Smooth muscle cell (in vitro differentiated cells): ENCODE results near the gene MRPL49. TPM values are rescaled to one million over a fixed set of nuclear protein-coding genes. Genes with fewer than 3 reads are reported as not detected.
A peak's percentile ranks its signal among the peaks of the same experiment; 100 is the strongest.

Experiments
- DNase-seq: peaks from one replicate; lab custom pipeline; 2025; ENCODE audit not compliant: unreplicated experiment; lab: John Stamatoyannopoulos, UW
- H2AFZ ChIP-seq: fragments of 200-600 bp; sonication (generic); 2 replicates; pipeline ENCODE4 v1.6.0; 2016; ENCODE audit warnings: antibody characterized with exemption, low read depth, mild to moderate bottlenecking
- H3F3A ChIP-seq: fragments of 200-600 bp; sonication (generic); 2 replicates; pipeline ENCODE4 v1.6.0; 2017; ENCODE audit warnings: antibody characterized with exemption, low read depth
- H3K27ac ChIP-seq: fragments of 200-600 bp; sonication (generic); 2 replicates; pipeline ENCODE4 v1.5.1; 2016; ENCODE audit warnings: low read depth, mild to moderate bottlenecking
- H3K27me3 ChIP-seq: fragments of 200-600 bp; sonication (generic); 2 replicates; pipeline ENCODE4 v1.6.1; 2016; ENCODE audit warnings: low read depth, mild to moderate bottlenecking
- H3K36me3 ChIP-seq: fragments of 200-600 bp; sonication (generic); 2 replicates; pipeline ENCODE4 v1.5.1; 2016; ENCODE audit warnings: low read depth
- H3K4me1 ChIP-seq: fragments of 200-600 bp; sonication (generic); 2 replicates; pipeline ENCODE4 v1.5.1; 2016; ENCODE audit warnings: low read depth
- H3K4me2 ChIP-seq: fragments of 200-600 bp; sonication (generic); 2 replicates; pipeline ENCODE4 v1.6.0; 2016; ENCODE audit warnings: mild to moderate bottlenecking
- H3K4me3 ChIP-seq: fragments of 200-600 bp; sonication (generic); 2 replicates; pipeline ENCODE4 v1.5.1; 2016; ENCODE audit warnings: mild to moderate bottlenecking
- H3K79me2 ChIP-seq: fragments of 200-600 bp; sonication (generic); 2 replicates; pipeline ENCODE4 v1.6.0; 2016; ENCODE audit warnings: low read depth, mild to moderate bottlenecking
- H3K9ac ChIP-seq: fragments of 200-600 bp; sonication (generic); 2 replicates; pipeline ENCODE4 v1.6.0; 2016; ENCODE audit warnings: low read depth
- H3K9me3 ChIP-seq: fragments of 200-600 bp; sonication (generic); replicated peaks from 2 replicates; pipeline ENCODE4 v1.5.1; 2016; ENCODE audit warnings: low read depth
- H4K20me1 ChIP-seq: fragments of 200-600 bp; sonication (generic); 2 replicates; pipeline ENCODE4 v1.6.0; 2016; ENCODE audit warnings: low read depth
- CTCF ChIP-seq: fragments of 200-600 bp; sonication (generic); IDR thresholded peaks from 2 replicates; pipeline ENCODE4 v1.5.1; 2017; ENCODE audit warnings: borderline replicate concordance, mild to moderate bottlenecking, antibody characterized with exemption; ENCODE audit not compliant: insufficient read depth, poor library complexity, severe bottlenecking
- WGBS: methylation state at CpG from one replicate; pipeline ENCODE4 v1.1.7; 2016; ENCODE audit warnings: low lambda C conversion rate; 5-methylcytosine and 5-hydroxymethylcytosine counted together
- polyA plus RNA-seq: library from polyadenylated mRNA; unstranded; fragments of >200 nt; fragmentation: Nextera tagmentation; extraction: Ambion mirVana; gene quantifications from 2 replicates; pipeline ENCODE4 v1.2.1, GENCODE V29; 2016
- total RNA-seq: library from RNA; depleted of rRNA; stranded (reverse); fragments of >200 nt; gene quantifications from 2 replicates; pipeline ENCODE4 v1.2.3, GENCODE V29; 2014

Gene MRPL49
- total and polyA plus RNA-seq, 2 experiments from 2014 or later = 43.0 to 55.4 TPM

DNA sequence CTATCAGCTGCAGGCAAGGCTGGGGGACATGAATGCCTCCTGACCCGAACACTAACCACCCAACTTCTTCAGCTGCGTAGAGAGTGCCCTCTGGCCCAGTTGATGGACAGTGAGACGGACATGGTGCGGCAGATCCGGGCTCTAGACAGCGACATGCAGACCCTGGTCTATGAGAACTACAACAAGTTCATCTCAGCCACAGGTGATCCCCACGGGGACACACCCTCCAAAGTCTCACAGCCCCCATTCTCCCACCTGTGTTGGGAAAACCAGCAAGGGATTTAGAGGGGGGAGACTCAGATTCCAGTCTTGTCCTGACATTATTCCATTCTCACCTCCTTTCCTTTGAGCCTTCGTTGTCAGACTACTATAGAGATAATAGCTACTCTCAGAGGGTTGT is 25.2 kb upstream of the MRPL49 start:
- Histone ChIP-seq H3F3A (no peaks in the 10 kb centered on the region), H3K27me3 (no peaks in the 10 kb centered on the region), H3K4me2 (peak overlapping the region; percentile 97), H3K27ac (peak overlapping the region; percentile 72), H3K79me2 (peaks cover 23% of the 10 kb centered on the region), H3K9ac (peak overlapping the region; percentile 90), H3K36me3 (no peaks in the 10 kb centered on the region), H2AFZ (no peak overlapping the region), H3K9me3 (no peaks in the 10 kb centered on the region), H3K4me3 (peak overlapping the region; percentile 99), H4K20me1 (peaks cover 4% of the 10 kb centered on the region), H3K4me1 (peaks cover 5% of the 10 kb centered on the region)
- no peak for TF ChIP-seq CTCF
- 75% methylated on average over 8 of the region's 8 CpGs for WGBS
- no peak for DNase-seq

GRCh38 chr11:65100674-65101350 is 21.3 kb upstream of the MRPL49 start:
- WGBS = 97% methylated on average over 6 of the region's 6 CpGs
- Histone ChIP-seq H3K4me1 (peaks cover 5% of the 10 kb centered on the region), H3K9ac (no peak overlapping the region), H3K9me3 (no peaks in the 10 kb centered on the region), H3K4me3 (no peak overlapping the region), H4K20me1 (peaks cover 9% of the 10 kb centered on the region), H2AFZ (no peak overlapping the region), H3K4me2 (no peak overlapping the region), H3K79me2 (peaks cover 32% of the 10 kb centered on the region), H3K27me3 (no peaks in the 10 kb centered on the region), H3K27ac (peak overlapping the region; percentile 35), H3K36me3 (no peaks in the 10 kb centered on the region), H3F3A (no peaks in the 10 kb centered on the region)
- no peak for DNase-seq
- TF ChIP-seq CTCF = no peak

- Histone ChIP-seq H3K4me3 (no peak overlapping the region), H3K4me1 (no peaks in the 10 kb centered on the region), H3K27me3 (no peaks in the 10 kb centered on the region), H3K36me3 (no peaks in the 10 kb centered on the region), H3F3A (no peaks in the 10 kb centered on the region), H2AFZ (no peak overlapping the region), H3K9me3 (no peaks in the 10 kb centered on the region), H3K79me2 (peaks cover 28% of the 10 kb centered on the region), H4K20me1 (peaks cover 10% of the 10 kb centered on the region), H3K27ac (no peak overlapping the region), H3K4me2 (no peak overlapping the region), H3K9ac (no peak overlapping the region)
- WGBS = 95% methylated on average over 8 of the region's 8 CpGs
- no peak for TF ChIP-seq CTCF
- DNase-seq = no peak
These were observed 19.7 kb upstream of the MRPL49 start for GRCh38 chr11:65102142-65103095.
